Spleen (tissue), 11 donors: ENCODE data around the gene CCDC106. TPM values are rescaled to one million over a fixed set of nuclear protein-coding genes. Genes with fewer than 3 reads are reported as not detected.

ENCODE experiments used
- DNase-seq: peaks from one replicate; pipeline ENCODE4 v3.0.0-alpha.2; 2020
- H3K27ac ChIP-seq, 8 donors: fragments of 200-600 bp; sonication (generic) in 7 of 8; 1 replicate in 4 of 8; 2 replicates in 4 of 8; pipeline versions ENCODE4 v1.5.0 to v1.8.0; 2016 to 2021; ENCODE audit warnings: inconsistent platforms in 4 of 8, mild to moderate bottlenecking in 4 of 8, moderate library complexity in 1 of 8
- H3K27me3 ChIP-seq, 7 donors: fragments of 200-600 bp; sonication (generic) in 6 of 7; replicated peaks in 1 of 7; 1 replicate in 4 of 7; 2 replicates in 3 of 7; pipeline versions ENCODE4 v1.5.0 to v1.8.0; 2016 to 2021; ENCODE audit warnings: inconsistent platforms in 3 of 7, mild to moderate bottlenecking in 1 of 7
- H3K36me3 ChIP-seq, 6 donors: fragments of 200-600 bp; sonication (generic) in 5 of 6; 1 replicate in 4 of 6; 2 replicates in 2 of 6; pipeline versions ENCODE4 v1.5.0 to v1.8.0; 2016 to 2021; ENCODE audit warnings: inconsistent platforms in 2 of 6
- H3K4me1 ChIP-seq, 6 donors: fragments of 200-600 bp; sonication (generic) in 5 of 6; 1 replicate in 3 of 6; 2 replicates in 3 of 6; pipeline versions ENCODE4 v1.5.0 to v1.8.0; 2016 to 2021; ENCODE audit warnings: inconsistent platforms in 3 of 6
- H3K4me3 ChIP-seq, 8 donors: fragments of 200-600 bp; sonication (generic) in 7 of 8; 1 replicate in 4 of 8; 2 replicates in 4 of 8; pipeline versions ENCODE4 v1.5.0 to v1.8.0; 2016 to 2021; ENCODE audit warnings: inconsistent platforms in 4 of 8, mild to moderate bottlenecking in 4 of 8, moderate library complexity in 2 of 8
- H3K9me3 ChIP-seq, 8 donors: fragments of 200-600 bp; sonication (generic) in 7 of 8; 1 replicate in 4 of 8; 2 replicates in 4 of 8; pipeline versions ENCODE4 v1.5.0 to v1.8.0; 2016 to 2021; ENCODE audit warnings: inconsistent platforms in 4 of 8
- CTCF ChIP-seq, 11 experiments: fragments of 200-600 bp in 7 of 11; fragments of 450-650 bp in 4 of 11; sonication (generic) in 4 of 11; IDR thresholded peaks in 8 of 11; conservative IDR thresholded peaks in 3 of 11; 1 replicate in 7 of 11; 2 replicates in 4 of 11; pipeline versions ENCODE4 v1.4.0 to v1.8.0; 2016 to 2021; ENCODE audit warnings: antibody characterized with exemption in 11 of 11, inconsistent platforms in 4 of 11, mild to moderate bottlenecking in 1 of 11
- POLR2A ChIP-seq, 3 donors: fragments of 450-650 bp; IDR thresholded peaks; one replicate each; pipeline ENCODE4 v1.5.1; 2017; ENCODE audit warnings: antibody characterized with exemption in 3 of 3, mild to moderate bottlenecking in 1 of 3
- POLR2AphosphoS5 ChIP-seq, 3 donors: sonication (generic); formaldehyde crosslinking; IDR thresholded peaks; one replicate each; pipeline ENCODE4 v1.5.1; 2017; ENCODE audit warnings: antibody characterized with exemption in 3 of 3
- WGBS, 5 donors: extraction: QIAGEN DNeasy Blood & Tissue Kit in 3 of 5; methylation state at CpG; one replicate each; pipeline versions ENCODE4 v1.1.5 to v1.1.7; 2013 to 2018; 5-methylcytosine and 5-hydroxymethylcytosine counted together
- intact Hi-C: fragments of 100-400 bp; cut with DNase I; formaldehyde crosslinking; loops from one replicate; pipeline ENCODE4 v1.15.0; 2023; ENCODE audit warnings: low total_unique reads
- polyA plus RNA-seq, 3 donors: library from polyadenylated mRNA; stranded (reverse); fragments of 200-250 nt; gene quantifications; one replicate each; pipeline ENCODE4 v1.2.1, GENCODE V29; 2013
- total RNA-seq, 7 donors: library from RNA; depleted of rRNA in 3 of 7; stranded (reverse); fragments of >200 nt in 3 of 7; fragmentation: NEBNext Ultra II Directional in 4 of 7; extraction: Animal tissue kit (Norgen Biotek cat#: 25700) in 4 of 7; gene quantifications; one replicate each; pipeline versions ENCODE4 v1.1.0 to v1.2.1, GENCODE V29; 2016 to 2021
- donor health status: healthy with polysubstance abuse.
- donor health status: DM: no; HTN: no; CAD: no; lungs with moderate emphysema.
- donor health status: DM: no; HTN: no; CAD: no.
- donor health status: Bipolar disorder and iron deficiency.
- donor health status: healthy.
- donor health status: DM: no; HTN: no; CAD: no.
- donor health status: DM: yes; HTN: yes; CAD: no.

CCDC106 gene
- total and polyA plus RNA-seq, 10 donors, result 11.9 to 40.1 (median 18.6) TPM

- Histone ChIP-seq H3K27ac (peak overlapping the region in 3 of 8 donors; percentile 73 to 97 (median 73)), H3K4me1 (peaks cover 36 to 92% (median 63%) of the 10 kb centered on the region in 6 donors), H3K27me3 (no peaks in the 10 kb centered on the region), H3K9me3 (no peaks in the 10 kb centered on the region), H3K4me3 (no peak overlapping the region), H3K36me3 (peaks cover 0 to 52% (median 18%) of the 10 kb centered on the region in 6 donors)
- intact Hi-C loops, result no loop called here
- TF ChIP-seq CTCF (IDR thresholded peaks at IDR 0.05 in 8 of 11, conservative IDR thresholded peaks at IDR 0.05 in 3 of 11) (no peak), POLR2A (IDR thresholded peaks at IDR 0.05) (no peak), POLR2AphosphoS5 (IDR thresholded peaks at IDR 0.05) (no peak)
- no peak for DNase-seq
- WGBS, 5 donors, result 56 to 92% (median 73%) methylated on average over 5 of the region's 5 CpGs
Measured at GRCh38 chr19:55609326-55609725, 38.7 kb upstream of the CCDC106 start.

GRCh38 chr19:55611300-55611982 is 36.6 kb upstream of the CCDC106 start:
- H3K4me1 ChIP-seq, result peaks cover 32 to 87% (median 51%) of the 10 kb centered on the region in 6 donors
- H3K36me3 ChIP-seq, result peaks cover 0 to 73% (median 37%) of the 10 kb centered on the region in 6 donors
- H3K27ac ChIP-seq, result peak overlapping the region; percentile 35 to 73 (median 66)
- intact Hi-C loops, result no loop called here
- peak overlapping the region in 1 of 8 donors; percentile 24 for H3K4me3 ChIP-seq
- no peaks in the 10 kb centered on the region for H3K9me3 ChIP-seq
- no peaks in the 10 kb centered on the region for H3K27me3 ChIP-seq
- WGBS, 5 donors, result 49 to 77% (median 72%) methylated on average over 14 to 15 of the region's 15 CpGs
- DNase-seq, result no peak
- TF ChIP-seq POLR2A (IDR thresholded peaks at IDR 0.05) (no peak), POLR2AphosphoS5 (IDR thresholded peaks at IDR 0.05) (peak in 2 of 3 donors; percentile 42 to 49), CTCF (IDR thresholded peaks at IDR 0.05 in 8 of 11, conservative IDR thresholded peaks at IDR 0.05 in 3 of 11) (no peak)

GRCh38 chr19:55611983-55612645 is 35.9 kb upstream of the CCDC106 start:
- Histone ChIP-seq H3K4me1 (peaks cover 26 to 87% (median 44%) of the 10 kb centered on the region in 6 donors), H3K9me3 (no peaks in the 10 kb centered on the region), H3K4me3 (peak overlapping the region in 1 of 8 donors; percentile 24), H3K36me3 (peaks cover 0 to 75% (median 43%) of the 10 kb centered on the region in 6 donors), H3K27ac (peak overlapping the region; percentile 41 to 73 (median 66)), H3K27me3 (no peaks in the 10 kb centered on the region)
- DNase-seq, result no peak
- intact Hi-C loops, result no loop called here
- TF ChIP-seq CTCF (IDR thresholded peaks at IDR 0.05 in 8 of 11, conservative IDR thresholded peaks at IDR 0.05 in 3 of 11) (no peak), POLR2A (IDR thresholded peaks at IDR 0.05) (no peak), POLR2AphosphoS5 (IDR thresholded peaks at IDR 0.05) (no peak)
- 54 to 70% (median 65%) methylated on average over 3 of the region's 3 CpGs for WGBS, 5 donors

DNA sequence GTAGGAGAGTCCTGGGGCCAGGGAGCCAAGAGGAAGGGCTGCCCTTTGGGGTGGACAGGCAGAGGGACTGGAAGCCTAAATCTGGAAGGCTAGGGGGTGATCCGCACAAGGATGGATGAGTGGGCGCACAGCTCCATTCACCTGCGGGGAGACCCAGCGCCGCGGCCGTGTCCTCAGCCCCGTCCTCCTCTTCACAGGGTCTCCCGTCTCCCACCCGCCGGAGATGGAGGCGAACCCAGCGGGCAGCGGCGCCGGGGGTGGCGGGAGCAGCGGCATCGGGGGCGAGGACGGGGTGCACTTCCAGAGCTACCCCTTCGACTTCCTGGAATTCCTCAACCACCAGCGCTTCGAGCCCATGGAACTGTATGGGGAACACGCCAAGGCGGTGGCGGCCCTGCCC is 34.6 kb upstream of the CCDC106 start:
- TF ChIP-seq CTCF (IDR thresholded peaks at IDR 0.05 in 8 of 11, conservative IDR thresholded peaks at IDR 0.05 in 3 of 11) (no peak), POLR2AphosphoS5 (IDR thresholded peaks at IDR 0.05) (peak in 1 of 3 donors; percentile 47), POLR2A (IDR thresholded peaks at IDR 0.05) (no peak)
- Histone ChIP-seq H3K4me1 (peaks cover 24 to 87% (median 37%) of the 10 kb centered on the region in 6 donors), H3K36me3 (peaks cover 0 to 79% (median 48%) of the 10 kb centered on the region in 6 donors), H3K9me3 (no peaks in the 10 kb centered on the region), H3K4me3 (no peak overlapping the region), H3K27me3 (no peaks in the 10 kb centered on the region), H3K27ac (peak overlapping the region in 2 of 8 donors; percentile 68 to 73)
- 91 to 96% (median 95%) methylated on average over 10 to 27 of the region's 27 CpGs for WGBS, 5 donors
- DNase-seq, result peak; percentile 72
- intact Hi-C loops, result no loop called here
